Astrocyte of the cerebellum (primary cell): ENCODE data around the gene ABCA13.

Source experiments
- DNase-seq: peaks from one replicate; pipeline ENCODE4 v3.0.0-alpha.2; 2011; ENCODE audit warnings: low read depth
- H3K4me3 ChIP-seq: 2 replicates; pipeline ENCODE4 v1.5.1; 2011; ENCODE audit warnings: mild to moderate bottlenecking, low read depth, low read length, moderate library complexity
- CTCF ChIP-seq: IDR thresholded peaks from 2 replicates; pipeline ENCODE4 v1.5.1; 2012; ENCODE audit warnings: low read length, low read depth, moderate library complexity, mild to moderate bottlenecking; ENCODE audit errors: missing control alignments
- in situ Hi-C: cut with HindIII; loops from 2 replicates; pipeline ENCODE4 v1.10.0; 2017; ENCODE audit warnings: low sequenced_read_pairs

Gene ABCA13

GRCh38 chr7:48635796-48636195, 464.5 kb downstream of the ABCA13 start:
- no peak for TF ChIP-seq CTCF
- in situ Hi-C loops = no loop called here
- H3K4me3 ChIP-seq = no peak overlapping the region
- DNase-seq = no peak

- DNase-seq = no peak
- TF ChIP-seq CTCF = no peak
- in situ Hi-C loops = no loop called here
- no peak overlapping the region for H3K4me3 ChIP-seq
Measured at GRCh38 chr7:48636391-48637015, 465.2 kb downstream of the ABCA13 start.

- in situ Hi-C loops = no loop called here
- no peak overlapping the region for H3K4me3 ChIP-seq
- no peak for TF ChIP-seq CTCF
- no peak for DNase-seq
Measured at GRCh38 chr7:48637382-48637781, 466.1 kb downstream of the ABCA13 start.

GRCh38 chr7:48638041-48638440, 466.8 kb downstream of the ABCA13 start:
- in situ Hi-C loops = no loop called here
- no peak for DNase-seq
- no peak overlapping the region for H3K4me3 ChIP-seq
- no peak for TF ChIP-seq CTCF

GRCh38 chr7:48643431-48644013, 472.3 kb downstream of the ABCA13 start:
- in situ Hi-C loops = no loop called here
- TF ChIP-seq CTCF = no peak
- DNase-seq = no peak
- no peak overlapping the region for H3K4me3 ChIP-seq

- in situ Hi-C loops = no loop called here
- H3K4me3 ChIP-seq = no peak overlapping the region
- TF ChIP-seq CTCF = no peak
- DNase-seq = no peak
Measured at GRCh38 chr7:48658138-48658537, 486.9 kb downstream of the ABCA13 start.
